HS-27A (cell line): ENCODE measurements around the gene ABHD17A.
"Not testable (repeated sequence)": the region's sequence is repeated elsewhere in the genome, so short reads cannot be mapped to it uniquely, and the experiment has no call there.

Experiments
- DNase-seq: peaks from one replicate; pipeline ENCODE4 v3.0.0-alpha.2; 2012; ENCODE audit warnings: low read depth, missing footprints

Gene ABHD17A

DNA sequence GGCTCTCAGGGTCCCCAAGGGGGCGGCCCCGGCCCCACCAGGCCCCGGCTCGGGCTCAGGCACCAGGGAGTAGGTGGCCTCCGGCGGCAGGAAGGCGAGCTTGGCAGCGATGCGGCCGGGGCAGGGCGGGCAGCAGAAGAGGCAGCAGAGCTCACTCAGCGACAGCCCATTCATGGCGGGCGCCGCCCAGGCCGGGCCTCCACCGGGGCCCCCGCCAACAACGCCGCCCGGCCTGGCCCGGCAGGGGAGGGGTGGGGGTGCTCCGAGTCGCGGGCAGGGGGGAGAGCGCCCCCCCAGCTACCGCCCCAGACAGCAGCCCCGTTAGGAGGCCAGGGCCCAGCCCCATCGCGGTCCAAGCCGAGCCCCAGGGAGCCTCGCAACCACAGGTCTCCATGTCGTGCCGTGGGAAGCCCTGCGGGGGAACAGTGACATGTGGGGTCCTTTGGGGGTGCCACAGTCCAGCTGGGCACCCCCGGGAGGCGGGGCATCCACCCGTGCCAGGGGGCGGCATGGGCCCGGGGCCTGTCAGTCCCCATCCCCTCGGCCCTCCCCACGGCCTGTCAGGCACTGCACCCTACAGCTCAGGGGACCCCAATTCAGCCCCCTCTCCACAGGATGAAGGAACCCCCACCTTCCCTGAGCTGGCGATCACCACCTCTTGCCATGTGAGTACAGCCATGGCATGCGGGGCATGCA, 3.8 kb downstream of the ABHD17A start:
- DNase-seq, result not testable (repeated sequence)

DNA sequence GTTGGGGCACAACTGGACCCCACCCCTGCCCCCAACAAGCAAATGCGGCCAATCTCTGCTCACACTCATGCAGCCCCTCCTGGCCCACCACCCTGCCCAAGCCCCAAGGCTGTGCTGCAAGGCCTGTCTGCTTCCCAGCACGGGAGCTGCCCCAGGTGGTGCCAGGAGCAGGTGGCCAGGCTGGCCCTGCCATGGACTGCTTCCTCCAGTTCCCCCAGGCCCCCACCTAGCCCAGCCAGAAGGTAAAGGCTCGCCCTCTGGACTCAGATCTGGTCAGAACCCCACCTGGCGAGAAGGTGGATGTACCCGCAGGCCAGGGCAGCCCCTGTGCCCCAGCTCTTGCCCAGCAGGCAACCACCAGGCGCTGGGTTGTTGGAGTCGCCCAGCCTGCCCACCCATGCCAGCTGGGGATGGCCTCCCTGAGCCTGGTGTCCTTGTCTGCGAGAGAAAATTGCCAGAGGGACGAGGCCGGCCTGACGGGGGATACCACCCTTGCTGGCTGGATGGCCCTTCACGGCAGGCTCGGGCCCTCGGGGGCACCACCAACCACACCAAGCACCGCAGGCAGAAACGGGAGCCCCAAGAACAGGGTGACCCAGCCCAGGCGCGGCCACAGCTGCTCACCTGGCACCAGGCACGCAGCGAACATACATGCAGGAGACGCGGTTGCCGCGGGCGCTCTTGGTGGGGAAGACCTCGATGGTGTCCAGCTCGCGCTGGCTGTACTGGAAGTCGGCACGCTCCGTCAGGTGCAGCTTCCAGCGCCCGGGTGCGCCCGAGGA, 4.5 kb downstream of the ABHD17A start:
- no peak for DNase-seq

DNA sequence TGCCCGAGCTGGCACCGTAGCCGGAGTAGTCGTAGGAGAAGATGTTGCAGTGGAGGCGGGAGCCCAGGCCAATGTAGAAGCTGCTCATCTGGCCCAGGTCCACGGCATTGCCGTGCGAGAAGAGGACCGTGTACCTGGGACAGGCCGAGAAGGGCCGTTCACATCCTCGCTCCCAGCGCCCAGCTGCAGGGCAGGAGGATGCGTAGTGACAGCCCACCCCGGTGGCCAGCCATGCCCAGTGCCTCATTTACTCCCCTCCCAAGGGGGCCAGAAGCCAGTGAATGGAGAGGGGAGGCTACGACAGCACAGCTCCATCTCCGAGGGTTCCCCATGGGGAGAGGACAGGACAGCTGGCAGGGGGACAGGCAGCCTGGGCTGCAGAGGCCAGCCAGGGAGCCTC, 5.3 kb downstream of the ABHD17A start:
- not testable (repeated sequence) for DNase-seq

- not testable (repeated sequence) for DNase-seq
Observed at GRCh38 chr19:1878583-1878982, 6.7 kb downstream of the ABHD17A start.

DNA sequence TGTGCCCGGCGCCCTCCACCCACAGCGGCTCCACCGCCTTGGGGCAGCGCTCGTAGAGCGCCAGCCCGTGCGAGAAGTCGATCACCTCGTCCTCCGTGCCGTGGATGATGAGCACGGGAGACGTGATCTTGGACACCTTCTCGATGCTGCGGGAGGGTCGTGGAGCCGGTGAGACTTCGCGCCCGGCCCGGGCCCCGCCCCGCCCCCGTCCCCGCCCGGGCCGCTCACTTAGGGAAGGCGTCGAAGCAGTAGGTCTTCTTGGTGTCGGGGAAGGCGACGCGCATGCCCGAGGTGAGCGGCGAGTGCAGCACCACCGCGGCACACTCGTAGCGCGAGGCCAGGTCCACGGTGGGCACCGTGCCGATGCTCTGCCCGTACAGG, 8.0 kb downstream of the ABHD17A start:
- not testable (repeated sequence) for DNase-seq

- DNase-seq, result not testable (repeated sequence)
Observed at GRCh38 chr19:1876496-1877279, 8.6 kb downstream of the ABHD17A start.

GRCh38 chr19:1875646-1876495, 9.4 kb downstream of the ABHD17A start:
- no peak for DNase-seq

DNA sequence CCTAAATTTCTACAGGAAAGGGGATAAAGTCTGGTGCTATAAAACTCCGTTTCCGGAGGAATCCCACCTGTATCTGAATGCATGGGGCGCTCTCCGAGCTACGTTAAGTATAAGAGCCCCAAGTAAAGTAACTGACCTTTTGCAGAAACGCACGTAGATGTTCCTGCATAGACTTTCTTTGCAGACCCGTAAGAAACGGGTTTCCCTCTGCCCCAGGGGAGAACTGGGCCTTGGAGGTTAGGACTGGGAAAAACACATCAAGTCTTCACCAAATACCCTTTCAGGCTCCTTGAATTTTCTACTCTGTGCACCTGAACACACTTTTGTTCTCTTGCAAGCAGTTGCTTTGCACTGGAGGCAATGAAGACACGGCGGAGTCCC, 10.0 kb downstream of the ABHD17A start:
- not testable (repeated sequence) for DNase-seq

GRCh38 chr19:1874554-1875185, 10.6 kb downstream of the ABHD17A start:
- DNase-seq, result no peak

DNA sequence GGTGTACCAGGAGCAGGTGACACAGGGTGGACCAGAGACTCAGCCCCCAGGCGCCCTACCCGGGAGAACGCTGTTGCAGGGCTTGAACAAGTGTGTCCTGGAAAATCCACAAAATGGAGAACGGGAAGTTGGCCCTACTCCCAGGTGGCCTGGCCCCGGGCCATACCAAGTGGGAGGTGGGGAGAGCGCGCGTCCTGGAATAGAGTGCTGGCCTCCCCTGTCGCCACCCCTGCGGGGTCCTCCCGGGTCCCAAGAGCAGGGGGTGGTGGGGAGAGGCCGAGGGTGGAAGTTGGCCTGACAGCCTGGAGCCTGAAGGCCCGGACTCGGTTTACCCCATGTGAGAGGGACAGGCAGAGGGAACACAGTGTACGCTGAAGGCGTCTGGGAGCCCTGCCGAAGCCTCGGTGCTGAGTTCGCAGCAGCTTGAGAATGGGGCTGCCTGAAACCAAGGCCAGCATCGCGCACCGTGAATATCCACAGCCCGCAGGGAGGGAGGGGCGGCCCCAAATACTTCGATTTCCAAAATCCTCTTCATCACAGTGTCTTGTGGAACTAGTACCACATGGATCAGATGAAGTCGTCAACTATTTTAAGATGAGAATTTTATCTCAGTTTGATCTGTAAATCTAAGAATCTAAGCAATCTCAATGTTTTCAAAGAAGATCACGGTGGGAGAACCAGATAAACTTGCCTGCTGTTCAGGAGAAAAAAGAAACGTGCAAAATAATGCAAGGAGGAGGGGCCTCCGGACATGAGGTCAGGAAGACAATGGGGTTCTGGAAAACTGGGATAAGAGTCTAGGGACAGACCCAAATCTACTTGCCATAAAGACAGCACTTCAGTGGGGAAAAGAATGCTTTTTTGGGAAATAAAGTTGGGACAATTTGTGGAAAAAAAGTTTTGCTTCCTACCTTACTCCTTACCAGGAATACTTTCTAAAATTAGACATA, 11.5 kb downstream of the ABHD17A start:
- DNase-seq, result no peak

DNA sequence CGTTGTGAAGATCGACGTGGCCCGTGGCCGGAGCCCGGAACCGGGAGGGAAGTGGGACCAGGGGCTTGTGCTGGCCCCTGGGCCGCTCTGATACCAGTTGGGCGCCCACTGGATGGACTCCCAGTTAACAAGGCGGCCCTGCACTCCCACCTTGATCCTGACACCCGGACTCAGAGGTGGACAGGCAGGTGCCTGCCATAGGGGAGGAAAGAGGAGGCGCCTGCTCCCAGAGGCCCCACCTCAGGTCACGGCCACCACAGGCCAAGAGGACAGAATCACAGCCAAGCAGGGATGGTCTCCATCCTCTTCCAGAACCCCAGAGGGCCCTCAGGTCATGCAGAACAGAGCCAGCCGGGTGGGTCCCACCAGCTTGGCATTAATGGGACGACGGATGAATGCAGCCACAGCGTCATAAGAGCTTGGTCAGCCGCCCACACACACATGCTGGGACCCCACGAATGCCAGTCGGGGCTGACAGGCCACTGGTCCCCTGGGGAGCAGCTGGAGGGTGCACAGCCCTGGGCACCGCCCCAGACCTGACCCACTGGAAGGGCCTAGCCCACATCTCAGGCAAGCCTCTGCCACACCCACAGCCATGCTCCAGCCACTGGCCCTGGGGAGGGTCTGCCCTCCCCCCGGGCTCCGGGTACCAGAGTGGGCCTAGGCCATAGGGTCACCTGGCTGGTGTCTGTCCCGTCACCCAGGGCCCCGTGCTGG, 12.3 kb downstream of the ABHD17A start:
- no peak for DNase-seq

GRCh38 chr19:1871630-1872029, 13.7 kb downstream of the ABHD17A start:
- no peak for DNase-seq

DNA sequence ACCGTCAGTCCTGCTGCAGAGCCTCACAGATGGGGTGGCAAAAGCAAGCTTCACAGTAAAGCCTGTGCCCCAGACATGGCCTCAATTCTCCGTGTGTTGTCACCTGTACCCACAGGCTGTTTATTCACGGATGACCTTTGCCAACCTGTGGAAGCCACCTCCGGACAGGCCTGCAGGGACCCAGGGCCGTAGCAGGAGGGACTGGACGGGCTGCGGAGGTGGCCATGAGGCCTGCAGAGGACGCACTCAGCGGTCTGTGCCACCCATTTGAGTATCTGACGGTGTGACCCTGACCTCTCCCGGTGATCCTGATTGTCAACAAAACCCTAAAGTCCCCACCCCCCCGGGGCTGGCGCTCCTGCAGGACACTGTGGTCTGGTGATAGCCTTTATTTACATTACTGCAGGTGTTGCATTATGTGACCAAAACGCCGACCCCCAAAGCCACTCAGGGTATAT, 14.1 kb downstream of the ABHD17A start:
- no peak for DNase-seq

- DNase-seq, result no peak
Observed at GRCh38 chr19:1868971-1869370, 16.3 kb downstream of the ABHD17A start.

- DNase-seq, result no peak
Observed at GRCh38 chr19:1867349-1867724, 18.0 kb downstream of the ABHD17A start.

- no peak for DNase-seq
Observed at GRCh38 chr19:1866693-1867348, 18.5 kb downstream of the ABHD17A start.

DNA sequence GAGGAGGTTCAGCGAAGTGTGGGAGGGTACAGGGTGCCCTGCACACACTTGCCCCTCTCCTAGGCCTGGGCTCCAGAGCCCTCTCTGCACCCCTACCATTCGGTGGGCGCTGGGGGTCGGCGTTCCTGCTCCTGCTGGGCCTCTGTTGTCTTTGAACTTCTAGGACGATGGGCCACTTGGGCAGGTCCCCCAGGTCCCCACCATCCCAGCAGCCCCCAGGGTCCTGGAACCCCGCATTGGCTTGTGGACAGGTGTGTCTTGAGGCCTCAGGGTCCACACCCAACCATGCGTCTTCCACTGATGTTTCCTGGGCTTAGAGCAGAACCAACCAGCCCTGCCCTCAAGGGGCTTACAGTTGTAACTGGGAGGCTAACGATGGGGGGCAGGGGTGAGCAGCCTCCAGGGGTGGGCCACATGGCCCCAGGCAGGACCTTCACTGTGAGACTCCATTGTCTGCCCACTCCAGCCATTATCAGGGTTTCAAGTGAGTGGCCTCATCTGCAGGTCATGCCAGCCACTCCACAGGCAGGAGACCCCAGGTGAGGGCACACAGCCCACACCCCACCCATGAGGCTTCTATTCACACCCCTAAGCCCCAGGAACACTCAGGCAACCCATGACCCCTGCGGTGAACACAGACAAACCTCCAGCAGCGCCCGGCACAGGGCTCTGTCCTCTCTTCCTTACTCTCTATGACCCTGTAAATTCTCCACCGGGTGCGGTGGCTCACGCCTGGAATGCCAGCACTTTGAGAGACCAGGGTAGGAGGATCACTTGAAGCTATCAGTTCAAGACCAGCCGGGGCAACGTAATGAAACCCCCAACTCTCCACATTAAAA, 19.9 kb downstream of the ABHD17A start:
- no peak for DNase-seq
